ENCODE results near the gene SGTB.

The SGTB gene, protein sequence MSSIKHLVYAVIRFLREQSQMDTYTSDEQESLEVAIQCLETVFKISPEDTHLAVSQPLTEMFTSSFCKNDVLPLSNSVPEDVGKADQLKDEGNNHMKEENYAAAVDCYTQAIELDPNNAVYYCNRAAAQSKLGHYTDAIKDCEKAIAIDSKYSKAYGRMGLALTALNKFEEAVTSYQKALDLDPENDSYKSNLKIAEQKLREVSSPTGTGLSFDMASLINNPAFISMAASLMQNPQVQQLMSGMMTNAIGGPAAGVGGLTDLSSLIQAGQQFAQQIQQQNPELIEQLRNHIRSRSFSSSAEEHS

DNA sequence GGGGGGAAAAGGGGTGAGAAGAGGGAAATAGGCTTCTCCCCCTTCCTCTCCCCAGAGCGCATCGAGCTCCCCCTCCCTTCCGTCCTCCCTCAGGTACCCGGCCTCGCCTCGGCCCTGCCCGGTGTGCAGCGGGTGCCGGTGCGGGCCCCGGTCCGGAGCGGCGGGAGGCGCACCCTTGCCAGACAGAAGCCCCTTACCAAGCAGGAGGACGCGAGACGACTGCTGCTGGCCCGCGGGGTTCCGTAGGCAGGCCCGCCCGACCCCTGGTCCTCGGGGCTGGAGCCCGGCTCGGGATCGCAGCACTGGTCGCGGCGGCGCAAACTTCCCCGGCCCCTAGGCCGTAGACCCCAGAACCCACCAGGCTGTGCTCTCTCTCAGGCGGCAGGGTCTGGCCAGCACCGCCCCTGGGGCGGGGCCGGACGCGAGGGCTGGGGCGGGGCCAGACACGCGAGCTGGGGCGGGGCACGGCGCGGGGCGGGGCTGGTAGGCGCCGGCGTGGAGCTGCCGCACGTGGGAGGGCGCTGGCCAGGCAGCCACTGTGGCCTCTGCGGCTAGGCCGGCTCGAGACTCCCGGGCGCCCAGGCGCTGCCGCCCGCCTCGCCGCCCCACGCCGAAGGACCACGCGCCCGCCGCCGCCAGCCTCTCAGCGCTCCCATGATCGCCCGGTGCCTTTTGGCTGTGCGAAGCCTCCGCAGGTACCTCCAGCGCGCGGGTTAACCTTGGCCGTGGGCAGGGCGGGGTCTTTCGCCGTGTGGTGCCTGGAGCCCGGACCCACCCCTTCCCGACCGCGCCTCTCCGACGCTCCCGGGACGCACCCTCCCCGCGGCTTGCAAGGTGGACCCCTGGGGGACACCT, at the start of gene SGTB, which contains the start of gene NLN:
Gene SGTB, minus strand, starts transcription at position 390 of the 855 bp plus-strand sequence. CDS start 1,302 bp downstream, outside the sequence.
Gene NLN, plus strand, starts transcription at position 486 of the 855 bp plus-strand sequence. Its CDS starts 169 bp downstream, at position 655.
- peak; percentile 79 for DNase-seq (ENCODE audit: low spot score)

DNA sequence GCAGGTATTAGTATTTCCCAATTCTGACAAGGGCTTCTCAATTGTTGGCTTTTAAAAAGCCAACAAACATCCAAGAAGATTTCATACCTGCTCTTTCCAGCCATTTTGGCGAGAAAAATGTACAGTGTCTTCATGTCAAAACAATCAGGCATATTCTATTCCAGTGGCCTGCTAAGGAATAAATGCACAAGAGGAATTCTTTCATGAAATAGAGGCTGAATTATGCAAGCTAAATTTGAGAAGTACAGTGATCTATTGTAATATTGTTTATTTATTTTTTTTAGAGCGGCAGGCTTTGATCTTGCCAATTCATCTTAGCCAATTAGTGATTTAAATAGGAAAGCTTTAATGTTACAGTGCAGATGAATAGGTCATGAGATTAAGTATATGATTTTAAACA, 49.4 kb upstream of the SGTB start:
- DNase-seq (ENCODE audit: low spot score), result no peak

DNA sequence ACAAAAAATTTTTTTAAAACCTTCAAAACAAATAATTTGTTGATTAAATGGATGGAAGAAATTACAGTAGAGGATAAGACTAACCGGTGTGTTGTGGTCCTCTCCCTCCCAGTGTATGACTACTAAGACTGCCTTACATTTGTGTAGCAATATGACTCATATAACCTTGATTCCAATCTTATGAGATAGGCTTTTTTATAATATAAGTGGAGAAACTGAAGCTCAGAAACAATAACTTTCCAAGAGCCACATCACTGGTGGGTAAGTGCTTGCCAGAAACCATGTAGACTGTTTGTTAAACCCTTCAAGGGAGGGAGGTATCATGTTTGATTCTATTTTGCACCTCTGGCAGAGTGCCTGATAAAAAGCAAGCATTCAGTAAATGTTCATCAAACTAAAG, 47.6 kb upstream of the SGTB start:
- DNase-seq (ENCODE audit: low spot score), result no peak

DNA sequence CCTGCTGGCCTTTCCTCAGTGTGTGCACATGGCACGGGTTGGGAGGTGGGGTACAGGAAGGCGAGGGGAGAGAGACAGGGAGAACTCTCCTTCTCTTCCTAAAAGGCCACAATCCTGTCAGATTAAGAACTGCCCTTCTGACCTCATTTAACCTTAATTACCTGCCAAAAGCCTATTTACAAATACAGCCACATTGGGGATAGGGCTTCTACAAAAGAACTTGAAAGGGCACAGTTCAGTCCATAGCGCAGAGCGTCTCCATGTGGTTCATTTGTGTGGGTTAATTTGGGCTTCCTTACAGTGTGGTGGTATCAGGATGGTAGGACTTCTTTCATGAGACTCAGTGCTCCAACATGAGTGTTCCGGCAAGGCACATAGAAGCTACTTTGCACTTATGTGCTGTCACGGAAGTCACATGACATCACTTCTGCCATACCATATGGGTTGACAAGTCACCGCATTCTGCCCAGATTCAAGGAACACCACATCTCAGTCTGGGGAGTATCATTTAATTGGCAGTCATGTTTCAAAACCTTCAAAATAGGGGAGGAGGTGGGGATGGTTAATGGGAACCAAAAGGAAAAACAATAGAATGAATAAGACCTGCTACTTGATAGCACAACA, 46.9 kb upstream of the SGTB start:
- no peak for DNase-seq (ENCODE audit: low spot score)

DNA sequence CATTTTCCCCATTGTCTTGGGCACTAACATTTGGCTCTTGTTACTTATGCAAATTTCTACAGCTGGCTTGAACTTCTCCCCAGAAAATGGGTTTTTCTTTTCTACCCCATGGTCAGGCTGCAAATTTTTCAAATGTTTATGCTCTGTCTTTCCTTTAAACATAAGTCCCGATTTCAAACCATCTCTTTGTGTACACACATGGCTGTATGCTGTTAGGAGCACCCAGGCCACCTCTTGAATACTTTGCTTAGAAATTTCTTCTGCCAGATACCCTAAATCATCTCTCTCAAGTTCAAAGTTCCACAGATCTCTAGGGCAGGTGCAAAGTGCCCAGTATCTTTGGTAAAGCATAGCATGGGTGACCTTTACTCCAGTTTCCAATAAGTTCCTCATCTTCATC, 45.7 kb upstream of the SGTB start:
- no peak for DNase-seq (ENCODE audit: low spot score)

DNA sequence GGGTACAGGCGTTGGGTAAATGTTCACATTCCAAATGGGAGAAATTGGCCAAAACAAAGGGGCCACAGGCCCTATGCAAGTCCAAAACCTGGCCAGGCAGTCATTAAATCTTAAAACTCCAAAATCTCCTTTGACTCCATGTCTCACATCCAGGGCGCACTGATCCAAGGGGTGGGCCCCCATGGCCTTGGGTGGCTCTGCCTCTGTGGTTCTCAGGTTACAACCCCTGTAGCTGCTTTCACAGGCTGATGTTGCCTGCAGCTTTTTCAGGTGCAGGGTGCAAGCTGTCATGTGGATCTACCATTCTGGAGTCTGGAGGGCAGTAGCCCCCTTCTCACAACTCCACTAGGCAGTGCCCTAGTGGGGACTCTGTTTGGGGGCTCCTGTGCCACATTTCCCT, 44.9 kb upstream of the SGTB start:
- DNase-seq (ENCODE audit: low spot score), result no peak

DNA sequence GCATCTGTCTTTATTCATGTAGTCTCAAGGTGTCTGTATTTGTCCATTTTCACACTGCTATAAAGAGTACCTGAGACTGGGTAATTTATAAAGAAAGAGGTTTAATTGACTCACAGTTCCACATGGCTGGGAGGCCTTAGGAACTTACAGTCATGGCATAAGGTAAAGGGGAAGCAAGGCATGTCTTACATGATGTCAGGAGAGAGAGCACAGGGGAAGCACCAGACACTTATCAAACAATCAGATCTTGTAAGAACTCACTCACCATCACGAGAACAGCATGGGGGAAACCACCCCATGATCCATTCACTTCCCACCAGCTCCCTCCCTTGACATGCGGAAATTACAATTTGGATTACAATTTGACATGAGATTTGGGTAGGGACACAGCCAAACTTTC, 44.3 kb upstream of the SGTB start:
- DNase-seq (ENCODE audit: low spot score), result no peak

DNA sequence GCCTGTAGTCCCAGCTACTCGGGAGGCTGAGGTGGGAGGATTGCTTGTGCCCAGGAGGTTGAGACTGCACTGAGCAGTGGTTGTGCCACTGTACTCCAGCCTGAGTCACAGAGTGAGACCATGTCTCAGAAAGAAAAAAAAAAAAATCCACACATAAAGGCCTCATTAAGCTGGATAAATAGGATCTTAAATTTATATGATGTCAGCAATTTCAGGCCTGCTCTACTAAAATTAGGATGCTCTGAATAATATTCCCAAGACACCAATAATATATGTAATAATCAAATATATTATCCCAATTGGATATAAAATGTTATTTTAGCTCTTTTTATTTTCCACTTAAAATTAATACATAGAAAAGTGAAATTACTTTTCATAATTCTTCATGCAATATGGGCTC, 43.7 kb upstream of the SGTB start:
- no peak for DNase-seq (ENCODE audit: low spot score)

DNA sequence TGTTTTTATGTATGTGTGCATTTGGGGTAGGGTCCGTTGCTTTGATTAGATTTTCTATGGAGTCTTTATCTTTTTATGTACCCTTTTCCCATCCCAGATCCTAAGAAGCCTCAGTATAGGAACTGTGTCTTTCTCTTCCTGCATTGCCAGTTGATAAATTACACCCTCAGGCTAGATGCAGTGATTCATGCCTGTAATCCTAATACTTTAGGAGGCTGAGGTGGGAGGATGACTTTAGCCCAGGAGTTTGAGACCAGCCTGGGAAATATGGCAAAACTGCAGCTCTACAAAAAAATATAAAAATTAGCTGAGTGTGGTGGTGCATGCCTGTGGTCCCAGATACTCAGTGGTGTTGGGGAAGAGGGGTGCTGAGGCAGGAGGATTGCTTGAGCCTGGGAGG, 40.3 kb upstream of the SGTB start:
- DNase-seq (ENCODE audit: low spot score), result no peak

DNA sequence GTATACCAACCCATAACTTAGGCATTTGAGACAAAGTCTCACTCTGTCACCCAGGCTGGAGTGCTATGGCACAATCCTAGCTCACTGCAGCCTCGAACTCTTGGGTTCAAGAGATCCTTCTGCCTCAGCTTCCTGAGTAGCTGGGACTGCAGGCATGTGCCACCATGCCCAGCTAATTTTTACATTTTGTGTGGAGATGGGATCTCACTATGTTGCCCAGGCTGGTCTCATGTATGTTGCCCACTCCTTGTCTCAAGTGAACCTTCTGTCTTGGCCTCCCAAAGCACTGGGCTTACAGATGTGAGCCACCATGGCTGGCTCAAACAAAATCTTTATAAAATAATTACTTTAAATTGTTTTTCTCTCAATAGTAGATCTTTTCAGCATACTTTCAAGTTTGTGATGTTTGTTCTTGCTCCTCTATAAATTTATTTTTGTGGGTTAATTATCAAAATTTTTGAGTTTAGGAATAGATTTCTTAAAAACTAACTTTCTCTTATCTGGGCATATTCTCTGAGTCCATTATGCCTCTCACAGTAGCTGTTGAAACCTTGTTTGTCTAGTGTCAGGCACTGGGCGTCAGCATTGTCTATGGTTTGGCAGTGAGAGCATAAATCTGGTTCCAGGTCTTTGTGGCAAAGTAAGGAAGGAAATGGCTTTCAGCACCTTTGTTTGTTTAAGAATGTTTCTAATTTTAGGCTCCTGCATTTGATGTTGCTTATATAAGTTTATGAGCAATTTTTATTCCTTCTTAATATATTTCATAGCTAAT, 38.8 kb upstream of the SGTB start:
- DNase-seq (ENCODE audit: low spot score), result peak; percentile 7

DNA sequence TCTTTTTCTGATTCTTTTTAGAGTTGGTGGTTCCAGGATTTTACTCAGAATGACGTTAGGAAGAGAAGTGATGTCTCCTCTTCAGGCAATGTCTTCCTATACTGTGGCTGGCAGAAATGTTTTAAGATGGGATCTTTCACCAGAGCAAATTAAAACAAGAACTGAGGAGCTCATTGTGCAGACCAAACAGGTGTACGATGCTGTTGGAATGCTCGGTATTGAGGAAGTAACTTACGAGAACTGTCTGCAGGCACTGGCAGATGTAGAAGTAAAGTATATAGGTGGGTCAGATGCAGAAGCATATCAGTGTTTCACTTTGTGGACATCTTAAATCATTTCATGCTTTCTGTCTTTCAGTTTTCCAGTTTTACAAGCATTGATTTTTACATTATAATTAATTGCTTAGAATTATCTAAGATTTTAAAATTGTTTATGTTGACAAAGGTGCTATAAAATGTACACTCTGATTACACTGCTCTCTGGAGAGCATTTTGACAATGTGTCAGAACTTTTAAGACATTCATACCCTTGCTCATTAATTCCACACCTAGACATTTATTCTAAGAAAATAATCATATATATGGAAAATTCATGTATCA, 36.7 kb upstream of the SGTB start:
- no peak for DNase-seq (ENCODE audit: low spot score)

DNA sequence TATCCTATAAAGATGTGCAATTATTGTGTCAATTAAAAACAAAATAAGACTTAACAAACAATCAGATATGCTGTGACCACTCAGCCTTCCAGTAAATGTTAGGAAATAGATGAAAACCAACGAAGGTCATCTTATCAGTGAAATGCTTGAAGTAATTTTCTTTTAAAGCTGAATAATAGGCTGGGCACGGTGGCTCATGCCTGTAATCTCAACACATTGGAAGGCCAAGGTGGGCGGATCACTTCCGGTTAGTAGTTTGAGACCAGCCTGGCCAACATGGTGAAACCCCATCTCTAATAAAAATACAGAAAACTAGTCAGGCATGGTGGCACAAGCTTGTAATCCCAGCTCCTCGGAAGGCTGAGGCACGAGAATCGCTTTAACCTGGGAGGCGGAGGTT, 31.3 kb upstream of the SGTB start:
- no peak for DNase-seq (ENCODE audit: low spot score)

DNA sequence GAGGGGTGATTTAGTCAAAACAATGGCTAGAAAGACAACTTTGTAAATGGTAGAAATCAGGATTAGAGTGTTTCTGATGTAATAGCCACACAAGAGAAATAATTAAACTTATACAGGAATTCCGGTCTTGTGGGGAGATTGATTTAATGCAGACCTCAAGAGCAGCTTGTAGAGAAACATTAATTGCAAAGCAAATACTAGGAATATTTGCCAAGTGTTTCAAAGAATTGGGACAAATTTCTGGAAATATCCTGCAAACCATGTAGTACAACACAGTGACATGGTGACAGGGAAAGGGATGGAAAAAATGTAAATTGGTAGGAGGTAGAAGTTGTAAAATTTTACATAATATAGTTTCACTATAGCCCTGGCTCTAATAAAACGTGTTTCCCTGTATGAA, 29.0 kb upstream of the SGTB start:
- no peak for DNase-seq (ENCODE audit: low spot score)

DNA sequence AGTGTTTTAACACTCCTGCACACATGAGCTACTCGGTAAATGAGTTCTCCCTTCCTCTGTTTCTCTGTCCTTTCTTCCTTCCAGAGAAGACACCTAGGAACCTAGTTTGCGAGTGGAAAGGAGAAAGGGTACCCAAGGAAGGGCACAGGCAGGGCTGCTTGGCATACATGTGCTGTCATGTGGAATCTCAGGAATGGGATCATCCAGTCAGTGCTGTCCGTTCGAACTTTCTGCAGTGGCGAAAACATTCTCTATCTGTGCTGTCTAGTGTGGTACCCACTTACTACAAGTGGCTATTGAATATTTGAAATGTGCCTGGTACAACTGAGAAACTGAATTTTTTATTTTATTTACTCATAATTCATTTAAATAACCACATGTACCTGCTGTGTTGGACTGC, 28.0 kb upstream of the SGTB start:
- no peak for DNase-seq (ENCODE audit: low spot score)

DNA sequence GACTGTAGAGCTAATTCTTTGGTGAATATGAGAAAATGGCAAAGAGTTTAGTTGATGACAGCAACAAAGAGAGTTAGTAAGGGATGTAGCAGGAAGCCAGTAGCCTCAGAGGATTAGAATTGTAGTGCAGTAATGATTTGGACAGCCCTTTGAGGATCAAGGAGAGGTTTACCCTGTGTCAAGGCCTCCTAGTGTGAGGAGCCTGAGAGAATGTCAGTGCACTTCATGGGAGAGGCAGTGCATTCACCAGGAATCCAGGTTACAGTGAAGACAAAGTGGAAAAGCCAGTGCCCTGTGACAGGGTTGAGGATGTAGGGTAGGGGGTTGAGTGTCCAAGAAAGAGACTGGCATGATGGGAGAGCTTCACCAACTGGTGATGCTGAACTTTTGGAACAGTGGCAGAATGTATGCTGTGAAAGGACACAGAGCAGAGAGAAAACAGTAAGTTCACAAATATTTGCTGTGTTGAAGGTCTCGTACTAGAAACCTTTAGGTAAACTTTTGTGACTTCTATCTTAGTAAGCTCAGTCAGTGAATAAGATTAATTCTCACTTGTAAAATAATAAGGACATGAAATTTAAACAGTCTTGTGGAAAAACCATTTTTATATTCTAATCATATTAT, 27.4 kb upstream of the SGTB start:
- DNase-seq (ENCODE audit: low spot score), result no peak

DNA sequence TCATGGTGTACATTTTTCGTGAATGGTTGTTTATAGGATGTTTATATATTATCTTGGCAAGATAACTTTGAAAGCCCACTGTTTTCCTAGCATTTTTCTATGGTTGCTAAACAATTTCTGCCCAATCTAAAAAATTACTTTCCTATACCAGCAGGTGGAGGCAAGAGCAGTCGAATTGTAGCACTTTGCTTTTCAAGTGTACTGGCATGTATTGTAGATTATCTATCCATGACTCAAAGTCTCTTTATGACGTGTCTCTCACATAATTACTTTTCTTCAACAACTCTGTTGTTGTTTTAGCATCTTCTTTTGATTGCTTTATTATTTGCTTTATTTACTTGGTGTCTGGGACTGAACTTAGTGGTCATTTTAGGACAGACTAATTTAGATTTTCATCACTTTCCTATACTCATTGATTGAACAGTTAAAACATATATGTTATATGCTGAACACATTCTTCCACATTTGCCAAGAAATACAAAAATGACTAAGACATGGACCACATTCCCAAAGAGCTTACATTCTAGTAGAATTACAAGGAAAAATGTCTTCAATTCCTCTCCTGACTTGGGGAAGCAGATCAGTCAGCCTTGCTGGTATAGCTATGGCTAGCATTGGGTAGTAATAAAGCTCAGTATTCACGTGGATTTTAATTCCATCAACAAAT, 20.8 kb upstream of the SGTB start:
- DNase-seq (ENCODE audit: low spot score), result peak; percentile 15

DNA sequence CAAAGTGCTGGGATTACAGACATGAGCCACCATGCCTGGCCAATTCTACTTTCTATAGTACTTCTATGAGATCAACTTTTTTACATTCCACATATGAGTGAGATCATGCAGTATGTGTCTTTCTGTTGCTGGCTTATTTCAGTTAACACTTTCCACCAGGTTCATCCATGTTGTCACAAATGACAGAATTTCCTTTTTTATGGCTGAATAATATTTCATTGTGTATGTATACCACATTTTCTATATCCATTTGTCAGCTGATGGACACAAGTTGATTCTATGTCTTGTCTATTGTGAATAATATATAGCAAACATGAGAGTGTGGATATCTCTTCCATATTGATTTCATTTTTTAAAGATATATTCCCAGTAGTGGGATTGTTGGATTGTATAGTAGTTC, 17.3 kb upstream of the SGTB start:
- no peak for DNase-seq (ENCODE audit: low spot score)

DNA sequence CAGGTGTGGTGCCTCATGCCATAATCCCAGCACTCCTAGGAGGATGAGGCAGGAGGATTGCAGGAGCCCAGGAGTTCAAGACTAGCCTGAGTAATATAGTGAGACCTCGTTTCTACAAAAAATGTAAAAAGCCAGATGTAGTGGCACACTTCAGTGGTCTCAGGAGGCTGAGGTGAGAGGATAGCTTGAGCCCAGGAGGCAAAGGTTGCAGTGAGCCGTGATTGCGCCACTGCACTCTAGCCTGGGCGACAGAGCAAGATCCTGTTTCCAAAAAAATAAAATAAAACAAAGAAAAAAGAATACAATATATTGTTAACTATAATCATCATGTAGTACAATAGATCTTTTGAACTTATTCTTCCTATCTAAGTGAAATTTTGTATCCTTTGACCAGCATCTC, 16.4 kb upstream of the SGTB start:
- no peak for DNase-seq (ENCODE audit: low spot score)

DNA sequence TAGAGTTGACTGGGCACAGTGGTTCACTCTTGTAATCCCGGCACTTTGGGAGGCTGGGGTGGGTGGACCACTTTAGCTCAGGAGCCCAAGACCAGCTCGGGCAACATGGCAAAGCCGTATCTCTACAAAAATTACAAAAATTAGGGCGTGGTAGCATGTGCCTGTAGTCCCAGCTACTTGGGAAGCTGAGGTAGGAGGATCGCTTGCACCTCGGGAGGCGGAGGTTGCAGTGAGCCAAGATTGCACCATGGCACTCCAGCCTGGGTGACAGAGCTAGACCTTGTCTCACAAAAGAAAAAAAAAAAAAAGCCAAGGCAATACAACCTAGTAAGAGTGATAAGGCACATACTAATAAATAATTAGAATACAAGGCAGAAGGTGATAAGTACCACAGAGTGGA, 15.9 kb upstream of the SGTB start:
- no peak for DNase-seq (ENCODE audit: low spot score)

DNA sequence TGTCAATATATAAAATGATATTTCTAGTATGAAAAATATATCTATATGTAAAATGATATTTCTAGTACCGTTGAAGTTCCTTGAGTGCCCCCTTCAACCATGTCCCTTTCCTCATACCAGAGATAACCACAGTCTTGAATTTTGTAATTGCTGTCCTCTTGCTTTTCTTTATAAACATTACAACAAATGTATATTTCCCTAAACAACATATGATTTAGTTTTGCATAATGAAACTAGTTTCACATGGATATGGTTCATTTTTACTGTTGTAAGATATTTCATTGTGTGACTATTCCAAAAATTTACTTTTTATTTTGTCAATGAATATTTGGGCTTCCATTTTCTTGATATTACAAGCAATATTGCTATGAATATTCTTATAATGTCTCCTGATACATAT, 14.1 kb upstream of the SGTB start:
- no peak for DNase-seq (ENCODE audit: low spot score)

DNA sequence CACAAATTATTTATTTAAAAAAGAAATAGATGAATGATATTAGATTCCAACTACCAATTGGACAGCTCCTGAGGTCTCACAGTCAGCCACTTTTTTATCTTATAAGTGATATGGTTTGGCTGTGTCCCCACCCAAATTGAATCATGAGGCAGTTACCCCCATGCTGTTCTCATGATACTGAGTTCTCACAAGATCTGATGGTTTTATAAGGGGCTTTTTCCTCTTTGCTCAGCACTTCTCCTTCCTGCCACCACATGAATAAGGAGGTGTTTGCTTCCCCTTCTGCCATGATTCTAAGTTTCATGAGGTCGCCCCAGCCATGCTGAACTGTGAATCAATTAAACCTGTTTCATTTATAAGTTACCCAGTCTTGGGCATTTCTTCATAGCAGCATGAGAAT, 13.0 kb upstream of the SGTB start:
- no peak for DNase-seq (ENCODE audit: low spot score)

Measured in HuH-7 (cell line).